ENCODE results near the gene NSD1. TPM values are rescaled to one million over a fixed set of nuclear protein-coding genes. Genes with fewer than 3 reads are reported as not detected.

Gene NSD1
- total RNA-seq, 1 donor from 2014 or later = 37.5 TPM

DNA sequence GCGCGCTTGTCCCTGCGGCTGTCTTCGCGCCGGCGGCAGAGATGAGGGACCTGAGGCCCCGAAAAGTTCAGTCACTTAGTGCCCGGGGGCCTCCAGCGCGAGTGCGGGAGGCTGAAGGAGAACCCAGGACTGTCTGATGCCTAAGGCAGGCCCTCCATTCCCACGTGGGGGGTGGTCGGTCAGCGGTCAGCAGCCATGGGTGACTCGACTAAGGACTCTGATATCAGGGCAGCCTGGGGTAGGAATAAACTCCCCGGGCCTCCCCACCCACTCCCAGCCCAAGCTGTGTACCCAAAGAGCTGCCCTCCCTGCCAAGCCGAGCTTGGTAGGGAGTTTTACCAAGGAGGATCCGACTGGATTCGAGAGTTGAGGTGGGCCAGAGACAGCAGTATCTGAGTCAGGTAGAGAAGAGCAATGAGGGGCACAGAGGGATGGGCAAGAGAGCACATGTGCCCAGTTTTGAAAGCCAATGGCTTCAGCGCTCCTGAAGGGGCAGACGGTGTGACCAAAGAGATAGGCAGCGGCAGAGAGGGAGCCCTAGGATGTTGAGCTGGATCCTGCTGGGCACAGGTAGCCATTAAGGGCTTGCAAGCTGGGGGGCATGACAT is 46.1 kb upstream of the NSD1 start:
- TF ChIP-seq CTCF (IDR thresholded peaks at IDR 0.05; ENCODE audit: insufficient read depth, low read length, poor library complexity, severe bottlenecking) = no peak
- H3K36me3 ChIP-seq (ENCODE audit: control insufficient read depth, insufficient read depth, low read length) = no peaks in the 10 kb centered on the region

GRCh38 chr5:177089127-177089526 is 44.4 kb upstream of the NSD1 start:
- no peaks in the 10 kb centered on the region for H3K27me3 ChIP-seq (ENCODE audit: control insufficient read depth, insufficient read depth, low read length)
- TF ChIP-seq CTCF (IDR thresholded peaks at IDR 0.05; ENCODE audit: insufficient read depth, low read length, poor library complexity, severe bottlenecking) = no peak
- no peak overlapping the region for H3K4me3 ChIP-seq (ENCODE audit: low read depth, low read length)

More for the DNA sequence above, 46.1 kb upstream of the NSD1 start:
- H3K27me3 ChIP-seq (ENCODE audit: control insufficient read depth, insufficient read depth, low read length) = peaks cover 2% of the 10 kb centered on the region
- no peak for DNase-seq (ENCODE audit: low read depth)
- peak overlapping the region; percentile 59 for H3K4me3 ChIP-seq (ENCODE audit: low read depth, low read length)

DNA sequence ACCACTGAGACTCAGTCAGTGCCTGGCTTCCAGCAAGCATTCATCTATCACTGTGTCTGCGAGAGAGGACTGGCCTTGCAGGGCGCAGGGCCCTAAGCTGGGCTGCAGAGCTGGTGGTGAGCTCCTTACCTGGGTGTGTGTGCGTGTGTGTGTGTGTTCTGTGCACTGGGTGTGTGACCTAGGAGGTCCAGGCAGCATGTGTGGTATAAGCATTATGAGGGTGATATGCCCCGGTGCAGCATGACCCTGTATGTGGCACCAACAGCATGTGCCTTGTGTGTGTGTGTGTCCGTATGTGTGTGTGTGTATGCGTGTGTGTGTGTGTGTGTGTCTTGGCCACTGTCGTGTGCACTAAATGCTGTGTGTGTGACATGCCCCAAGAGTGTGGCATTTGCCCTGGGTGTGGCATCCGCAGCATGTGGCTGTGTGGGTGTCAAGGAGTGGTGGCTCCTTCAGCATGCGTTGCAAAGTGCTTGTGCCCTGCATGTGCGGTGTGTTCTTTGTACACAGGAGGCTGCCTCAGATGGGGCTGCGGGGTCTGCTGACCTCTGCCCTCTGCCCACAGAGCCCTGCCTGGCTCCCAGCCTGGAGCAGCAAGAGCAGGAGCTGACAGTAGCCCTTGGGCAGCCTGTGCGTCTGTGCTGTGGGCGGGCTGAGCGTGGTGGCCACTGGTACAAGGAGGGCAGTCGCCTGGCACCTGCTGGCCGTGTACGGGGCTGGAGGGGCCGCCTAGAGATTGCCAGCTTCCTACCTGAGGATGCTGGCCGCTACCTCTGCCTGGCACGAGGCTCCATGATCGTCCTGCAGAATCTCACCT is 43.5 kb upstream of the NSD1 start:
- H3K27me3 ChIP-seq (ENCODE audit: control insufficient read depth, insufficient read depth, low read length) = no peaks in the 10 kb centered on the region
- DNase-seq (ENCODE audit: low read depth) = no peak
- TF ChIP-seq CTCF (IDR thresholded peaks at IDR 0.05; ENCODE audit: insufficient read depth, low read length, poor library complexity, severe bottlenecking) = no peak
- H3K4me3 ChIP-seq (ENCODE audit: low read depth, low read length) = no peak overlapping the region
- H3K36me3 ChIP-seq (ENCODE audit: control insufficient read depth, insufficient read depth, low read length) = no peaks in the 10 kb centered on the region

More at GRCh38 chr5:177089127-177089526, 44.4 kb upstream of the NSD1 start:
- no peaks in the 10 kb centered on the region for H3K36me3 ChIP-seq (ENCODE audit: control insufficient read depth, insufficient read depth, low read length)
- DNase-seq (ENCODE audit: low read depth) = no peak

- TF ChIP-seq CTCF (IDR thresholded peaks at IDR 0.05; ENCODE audit: insufficient read depth, low read length, poor library complexity, severe bottlenecking) = no peak
- no peak overlapping the region for H3K4me3 ChIP-seq (ENCODE audit: low read depth, low read length)
- no peaks in the 10 kb centered on the region for H3K36me3 ChIP-seq (ENCODE audit: control insufficient read depth, insufficient read depth, low read length)
- no peak for DNase-seq (ENCODE audit: low read depth)
- no peaks in the 10 kb centered on the region for H3K27me3 ChIP-seq (ENCODE audit: control insufficient read depth, insufficient read depth, low read length)
Observed at GRCh38 chr5:177090813-177091212, 42.8 kb upstream of the NSD1 start.

GRCh38 chr5:177091232-177091631 is 42.3 kb upstream of the NSD1 start:
- no peak for TF ChIP-seq CTCF (IDR thresholded peaks at IDR 0.05; ENCODE audit: insufficient read depth, low read length, poor library complexity, severe bottlenecking)
- Histone ChIP-seq H3K27me3 (ENCODE audit: control insufficient read depth, insufficient read depth, low read length) (no peaks in the 10 kb centered on the region), H3K4me3 (ENCODE audit: low read depth, low read length) (no peak overlapping the region), H3K36me3 (ENCODE audit: control insufficient read depth, insufficient read depth, low read length) (no peaks in the 10 kb centered on the region)
- no peak for DNase-seq (ENCODE audit: low read depth)

All from kidney epithelial cell (primary cell).